Smooth muscle cell (in vitro differentiated cells): ENCODE results near the gene DVL2. TPM values are rescaled to one million over a fixed set of nuclear protein-coding genes. Genes with fewer than 3 reads are reported as not detected.

ENCODE experiments used
- DNase-seq: peaks from one replicate; lab custom pipeline; 2025; ENCODE audit not compliant: unreplicated experiment; lab: John Stamatoyannopoulos, UW
- H2AFZ ChIP-seq: fragments of 200-600 bp; sonication (generic); 2 replicates; pipeline ENCODE4 v1.6.0; 2016; ENCODE audit warnings: antibody characterized with exemption, low read depth, mild to moderate bottlenecking
- H3F3A ChIP-seq: fragments of 200-600 bp; sonication (generic); 2 replicates; pipeline ENCODE4 v1.6.0; 2017; ENCODE audit warnings: antibody characterized with exemption, low read depth
- H3K27ac ChIP-seq: fragments of 200-600 bp; sonication (generic); 2 replicates; pipeline ENCODE4 v1.5.1; 2016; ENCODE audit warnings: low read depth, mild to moderate bottlenecking
- H3K27me3 ChIP-seq: fragments of 200-600 bp; sonication (generic); 2 replicates; pipeline ENCODE4 v1.6.1; 2016; ENCODE audit warnings: low read depth, mild to moderate bottlenecking
- H3K36me3 ChIP-seq: fragments of 200-600 bp; sonication (generic); 2 replicates; pipeline ENCODE4 v1.5.1; 2016; ENCODE audit warnings: low read depth
- H3K4me1 ChIP-seq: fragments of 200-600 bp; sonication (generic); 2 replicates; pipeline ENCODE4 v1.5.1; 2016; ENCODE audit warnings: low read depth
- H3K4me2 ChIP-seq: fragments of 200-600 bp; sonication (generic); 2 replicates; pipeline ENCODE4 v1.6.0; 2016; ENCODE audit warnings: mild to moderate bottlenecking
- H3K4me3 ChIP-seq: fragments of 200-600 bp; sonication (generic); 2 replicates; pipeline ENCODE4 v1.5.1; 2016; ENCODE audit warnings: mild to moderate bottlenecking
- H3K79me2 ChIP-seq: fragments of 200-600 bp; sonication (generic); 2 replicates; pipeline ENCODE4 v1.6.0; 2016; ENCODE audit warnings: low read depth, mild to moderate bottlenecking
- H3K9ac ChIP-seq: fragments of 200-600 bp; sonication (generic); 2 replicates; pipeline ENCODE4 v1.6.0; 2016; ENCODE audit warnings: low read depth
- H3K9me3 ChIP-seq: fragments of 200-600 bp; sonication (generic); replicated peaks from 2 replicates; pipeline ENCODE4 v1.5.1; 2016; ENCODE audit warnings: low read depth
- H4K20me1 ChIP-seq: fragments of 200-600 bp; sonication (generic); 2 replicates; pipeline ENCODE4 v1.6.0; 2016; ENCODE audit warnings: low read depth
- CTCF ChIP-seq: fragments of 200-600 bp; sonication (generic); IDR thresholded peaks from 2 replicates; pipeline ENCODE4 v1.5.1; 2017; ENCODE audit warnings: borderline replicate concordance, mild to moderate bottlenecking, antibody characterized with exemption; ENCODE audit not compliant: insufficient read depth, poor library complexity, severe bottlenecking
- WGBS: methylation state at CpG from one replicate; pipeline ENCODE4 v1.1.7; 2016; ENCODE audit warnings: low lambda C conversion rate; 5-methylcytosine and 5-hydroxymethylcytosine counted together
- polyA plus RNA-seq: library from polyadenylated mRNA; unstranded; fragments of >200 nt; fragmentation: Nextera tagmentation; extraction: Ambion mirVana; gene quantifications from 2 replicates; pipeline ENCODE4 v1.2.1, GENCODE V29; 2016
- total RNA-seq: library from RNA; depleted of rRNA; stranded (reverse); fragments of >200 nt; gene quantifications from 2 replicates; pipeline ENCODE4 v1.2.3, GENCODE V29; 2014

DVL2 gene
- total and polyA plus RNA-seq, 2 experiments from 2014 or later: 31.8 to 49.6 TPM

- Histone ChIP-seq H2AFZ (peak overlapping the region; percentile 70), H3K4me3 (peak overlapping the region; percentile 47), H3K79me2 (no peaks in the 10 kb centered on the region), H3K4me2 (peak overlapping the region; percentile 87), H3K27ac (no peak overlapping the region), H4K20me1 (no peaks in the 10 kb centered on the region), H3K36me3 (no peaks in the 10 kb centered on the region), H3K27me3 (peaks cover 14% of the 10 kb centered on the region), H3K4me1 (no peaks in the 10 kb centered on the region), H3K9me3 (no peaks in the 10 kb centered on the region), H3K9ac (no peak overlapping the region), H3F3A (peaks cover 5% of the 10 kb centered on the region)
- no peak for TF ChIP-seq CTCF
- DNase-seq: no peak
- WGBS: 4% methylated on average over 34 of the region's 43 CpGs
These were observed 47.8 kb upstream of the DVL2 start for GRCh38 chr17:7281953-7282751.

GRCh38 chr17:7281074-7281952, 47.0 kb upstream of the DVL2 start, which contains the start of gene SLC2A4:
Gene SLC2A4, plus strand, starts transcription at chr17:7281718. Its CDS starts 217 bp downstream, at chr17:7281935.
- peak within 1 kb of the TSS; percentile 47 for H3K4me3 ChIP-seq
- H2AFZ ChIP-seq: peak within 1 kb of the TSS; percentile 70
- no peak within 1 kb of the TSS for H3K9ac ChIP-seq
- no peaks in the 10 kb centered on the region for H3K9me3 ChIP-seq
- H3K79me2 ChIP-seq: no peaks in the 10 kb centered on the region
- H3K4me2 ChIP-seq: peak within 1 kb of the TSS; percentile 87
- 2% methylated on average over 59 of the region's 71 CpGs for WGBS
- no peaks in the 10 kb centered on the region for H4K20me1 ChIP-seq
- no peaks in the 10 kb centered on the region for H3K36me3 ChIP-seq
- H3K27me3 ChIP-seq: peaks cover 14% of the 10 kb centered on the region
- peaks cover 5% of the 10 kb centered on the region for H3F3A ChIP-seq
- TF ChIP-seq CTCF: no peak
- no peaks in the 10 kb centered on the region for H3K4me1 ChIP-seq
- H3K27ac ChIP-seq: peak within 1 kb of the TSS; percentile 39
- peak; percentile 78 for DNase-seq

- H3K4me1 ChIP-seq: no peaks in the 10 kb centered on the region
- no peaks in the 10 kb centered on the region for H4K20me1 ChIP-seq
- no peak overlapping the region for H3K9ac ChIP-seq
- H2AFZ ChIP-seq: no peak overlapping the region
- WGBS: 1% methylated on average over 29 of the region's 29 CpGs
- peak overlapping the region; percentile 39 for H3K27ac ChIP-seq
- H3K4me3 ChIP-seq: peak overlapping the region; percentile 47
- peaks cover 14% of the 10 kb centered on the region for H3K27me3 ChIP-seq
- no peaks in the 10 kb centered on the region for H3K79me2 ChIP-seq
- peak overlapping the region; percentile 87 for H3K4me2 ChIP-seq
- TF ChIP-seq CTCF: peak; percentile 75
- H3K36me3 ChIP-seq: no peaks in the 10 kb centered on the region
- DNase-seq: peak; percentile 66
- H3K9me3 ChIP-seq: no peaks in the 10 kb centered on the region
- H3F3A ChIP-seq: peaks cover 5% of the 10 kb centered on the region
These were observed 46.3 kb upstream of the DVL2 start for GRCh38 chr17:7280519-7281073.
